ENCODE data around the gene KCP. TPM values are rescaled to one million over a fixed set of nuclear protein-coding genes. Genes with fewer than 3 reads are reported as not detected.
A peak's percentile ranks its signal among the peaks of the same experiment; 100 is the strongest.
"Not testable (repeated sequence)": the region's sequence is repeated elsewhere in the genome, so short reads cannot be mapped to it uniquely, and the experiment has no call there.

KCP gene
- total and polyA plus RNA-seq, 5 donors, result 0.23 to 0.36 (median 0.25) TPM

GRCh38 chr7:128912709-128913495, 2.4 kb upstream of the KCP start:
- H3K4me1 ChIP-seq (ENCODE audit: control insufficient read depth, insufficient read depth, low read length); H3K27ac ChIP-seq (ENCODE audit: low read length); H3K4me3 ChIP-seq (ENCODE audit: low read length); H3K9me3 ChIP-seq (ENCODE audit: control insufficient read depth, low read length); H3K27me3 ChIP-seq (ENCODE audit: control insufficient read depth, insufficient read depth): not testable (repeated sequence)
- peak in 1 of 2 donors; percentile 13 for ATAC-seq
- DNase-seq, result peak in 1 of 3 donors; percentile 6
- WGBS, result 87% methylated on average over 11 of the region's 20 CpGs
- intact Hi-C loops (cut with DNase I), result loop anchor here in 1 of 4 donors (10.0 kb wide), 1 partner anchor 172 kb away; no protein-coding TSS in a partner anchor

GRCh38 chr7:128912281-128912680, 1.8 kb upstream of the KCP start:
- H3K27me3 ChIP-seq (ENCODE audit: control insufficient read depth, insufficient read depth), result no peaks in the 10 kb centered on the region
- H3K4me1 ChIP-seq (ENCODE audit: control insufficient read depth, insufficient read depth, low read length), result no peaks in the 10 kb centered on the region
- WGBS, result 74% methylated on average over 3 of the region's 3 CpGs
- DNase-seq (peak in 1 of 3 donors; percentile 1), ATAC-seq (no peak)
- H3K27ac ChIP-seq (ENCODE audit: low read length), result no peak overlapping the region
- intact Hi-C loops (cut with DNase I), result loop anchor here in 1 of 4 donors (10.0 kb wide), 1 partner anchor 173 kb away; no protein-coding TSS in a partner anchor
- no peak overlapping the region for H3K4me3 ChIP-seq (ENCODE audit: low read length)
- H3K9me3 ChIP-seq (ENCODE audit: control insufficient read depth, low read length), result no peaks in the 10 kb centered on the region

DNA sequence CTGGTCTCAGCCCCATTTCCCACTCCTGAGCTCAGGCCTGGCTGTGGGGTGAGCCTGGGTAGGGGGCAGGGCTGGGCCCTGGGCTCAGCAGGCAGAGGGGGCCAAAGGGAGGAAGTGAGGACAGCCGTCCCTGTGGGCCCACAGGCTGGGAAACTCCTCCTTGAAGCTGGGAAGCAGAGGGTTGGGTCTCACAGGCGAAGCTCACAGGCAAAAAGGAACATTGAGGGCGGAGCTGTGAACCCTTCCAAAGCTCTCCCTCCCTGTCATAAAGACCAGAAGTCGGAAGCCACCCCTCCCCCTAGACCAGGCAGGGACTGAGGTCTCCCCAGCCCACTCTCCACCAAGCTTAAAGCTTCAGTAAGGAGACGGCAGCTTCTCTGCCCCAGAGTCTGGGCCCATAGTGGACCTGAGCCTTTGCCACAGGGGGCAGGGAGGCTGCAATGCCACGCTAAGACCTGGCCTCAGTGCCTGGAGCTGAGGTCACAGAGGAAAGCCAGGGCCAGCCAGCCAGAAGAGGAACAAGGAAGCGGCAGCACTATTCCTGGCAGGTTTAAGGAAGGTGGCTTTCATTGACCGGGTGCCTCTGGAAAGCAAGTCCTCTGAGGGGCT, 1.0 kb upstream of the KCP start:
- 53% methylated on average over 8 of the region's 8 CpGs for WGBS
- intact Hi-C loops (cut with DNase I), result loop anchor here in 1 of 4 donors (10.0 kb wide), 1 partner anchor 173 kb away; no protein-coding TSS in a partner anchor
- no peak overlapping the region for H3K27ac ChIP-seq (ENCODE audit: low read length)
- DNase-seq, result peak in 2 of 3 donors; percentile 58 to 69
- H3K27me3 ChIP-seq (ENCODE audit: control insufficient read depth, insufficient read depth), result no peaks in the 10 kb centered on the region
- H3K9me3 ChIP-seq (ENCODE audit: control insufficient read depth, low read length), result no peaks in the 10 kb centered on the region
- ATAC-seq, result peak; percentile 28 to 32
- no peak overlapping the region for H3K4me3 ChIP-seq (ENCODE audit: low read length)
- H3K4me1 ChIP-seq (ENCODE audit: control insufficient read depth, insufficient read depth, low read length), result no peaks in the 10 kb centered on the region

- H3K4me1 ChIP-seq (ENCODE audit: control insufficient read depth, insufficient read depth, low read length), result no peaks in the 10 kb centered on the region
- ATAC-seq (peak; percentile 8 to 27), DNase-seq (peak; percentile 34 to 69 (median 54))
- no peak overlapping the region for H3K27ac ChIP-seq (ENCODE audit: low read length)
- H3K4me3 ChIP-seq (ENCODE audit: low read length), result peak overlapping the region; percentile 27
- H3K9me3 ChIP-seq (ENCODE audit: control insufficient read depth, low read length), result no peaks in the 10 kb centered on the region
- no peaks in the 10 kb centered on the region for H3K27me3 ChIP-seq (ENCODE audit: control insufficient read depth, insufficient read depth)
- WGBS, result 12% methylated on average over 42 of the region's 42 CpGs
- intact Hi-C loops (cut with DNase I), result loop anchor here in 2 of 4 donors (5.0 to 10.0 kb wide), 2 partner anchors 175 to 177 kb away; no protein-coding TSS in a partner anchor
Observed at GRCh38 chr7:128909625-128910568, 612 bp downstream of the KCP start.

DNA sequence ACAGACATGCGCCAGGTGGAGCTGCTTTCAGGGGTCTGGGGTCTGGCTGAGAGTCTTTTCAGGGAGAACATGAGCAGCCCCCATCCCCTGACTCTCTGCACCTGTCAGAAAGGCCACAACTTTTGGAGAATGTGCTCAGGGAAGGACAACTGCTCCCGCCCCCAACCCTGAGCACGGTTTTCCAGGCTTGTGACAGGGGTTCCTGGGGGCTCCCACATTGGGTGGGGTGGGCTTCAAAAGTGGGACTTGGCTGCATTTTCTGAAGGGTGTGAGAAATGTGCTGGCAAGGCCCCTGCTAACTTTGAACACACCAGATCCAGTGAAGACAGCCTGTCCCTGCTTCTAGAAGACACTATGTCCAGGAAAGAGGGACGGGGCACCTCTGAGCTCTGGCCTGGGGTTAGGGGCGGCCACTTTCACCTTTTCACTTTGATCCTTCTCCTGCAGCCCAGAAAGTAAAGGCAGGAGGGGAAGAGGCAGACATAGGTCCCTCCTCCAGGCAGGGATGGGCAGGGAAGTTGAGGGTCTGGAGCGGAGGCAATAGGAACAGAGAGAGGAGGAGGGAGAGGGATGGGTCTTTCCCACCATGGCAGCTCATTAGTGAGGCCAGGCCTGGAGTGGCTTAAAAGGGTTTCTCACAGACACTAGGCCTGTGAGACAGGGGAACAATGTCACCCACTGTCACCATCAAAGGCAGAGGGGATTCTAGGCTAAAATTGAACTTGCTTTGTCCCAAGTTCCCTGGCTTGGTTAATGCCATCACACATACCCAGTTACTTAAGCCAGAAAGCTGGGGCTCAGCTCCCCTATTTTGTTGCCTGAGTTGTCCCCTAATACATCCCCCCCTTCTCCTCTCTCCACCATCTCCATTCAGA, 1.5 kb downstream of the KCP start:
- H3K4me3 ChIP-seq (ENCODE audit: low read length), result no peak overlapping the region
- ATAC-seq, result no peak
- intact Hi-C loops (cut with DNase I), result loop anchor here in 1 of 4 donors (5.0 kb wide), 1 partner anchor 178 kb away; no protein-coding TSS in a partner anchor

GRCh38 chr7:128906766-128907559, 3.5 kb downstream of the KCP start:
- peak in 2 of 3 donors; percentile 36 to 37 for DNase-seq
- ATAC-seq, result no peak
- intact Hi-C loops (cut with DNase I), result loop anchor here in 1 of 4 donors (5.0 kb wide), 1 partner anchor 180 kb away; no protein-coding TSS in a partner anchor
- H3K9me3 ChIP-seq (ENCODE audit: control insufficient read depth, low read length), result no peaks in the 10 kb centered on the region
- 85% methylated on average over 19 of the region's 19 CpGs for WGBS
- H3K4me3 ChIP-seq (ENCODE audit: low read length), result no peak overlapping the region
- H3K27ac ChIP-seq (ENCODE audit: low read length), result no peak overlapping the region
- H3K27me3 ChIP-seq (ENCODE audit: control insufficient read depth, insufficient read depth), result no peaks in the 10 kb centered on the region
- H3K4me1 ChIP-seq (ENCODE audit: control insufficient read depth, insufficient read depth, low read length), result no peaks in the 10 kb centered on the region

More for the DNA sequence above, 1.5 kb downstream of the KCP start:
- DNase-seq, result peak in 1 of 3 donors; percentile 11
- no peaks in the 10 kb centered on the region for H3K27me3 ChIP-seq (ENCODE audit: control insufficient read depth, insufficient read depth)
- H3K9me3 ChIP-seq (ENCODE audit: control insufficient read depth, low read length), result no peaks in the 10 kb centered on the region
- WGBS, result 89% methylated on average over 6 of the region's 6 CpGs
- H3K4me1 ChIP-seq (ENCODE audit: control insufficient read depth, insufficient read depth, low read length), result no peaks in the 10 kb centered on the region
- H3K27ac ChIP-seq (ENCODE audit: low read length), result no peak overlapping the region

DNA sequence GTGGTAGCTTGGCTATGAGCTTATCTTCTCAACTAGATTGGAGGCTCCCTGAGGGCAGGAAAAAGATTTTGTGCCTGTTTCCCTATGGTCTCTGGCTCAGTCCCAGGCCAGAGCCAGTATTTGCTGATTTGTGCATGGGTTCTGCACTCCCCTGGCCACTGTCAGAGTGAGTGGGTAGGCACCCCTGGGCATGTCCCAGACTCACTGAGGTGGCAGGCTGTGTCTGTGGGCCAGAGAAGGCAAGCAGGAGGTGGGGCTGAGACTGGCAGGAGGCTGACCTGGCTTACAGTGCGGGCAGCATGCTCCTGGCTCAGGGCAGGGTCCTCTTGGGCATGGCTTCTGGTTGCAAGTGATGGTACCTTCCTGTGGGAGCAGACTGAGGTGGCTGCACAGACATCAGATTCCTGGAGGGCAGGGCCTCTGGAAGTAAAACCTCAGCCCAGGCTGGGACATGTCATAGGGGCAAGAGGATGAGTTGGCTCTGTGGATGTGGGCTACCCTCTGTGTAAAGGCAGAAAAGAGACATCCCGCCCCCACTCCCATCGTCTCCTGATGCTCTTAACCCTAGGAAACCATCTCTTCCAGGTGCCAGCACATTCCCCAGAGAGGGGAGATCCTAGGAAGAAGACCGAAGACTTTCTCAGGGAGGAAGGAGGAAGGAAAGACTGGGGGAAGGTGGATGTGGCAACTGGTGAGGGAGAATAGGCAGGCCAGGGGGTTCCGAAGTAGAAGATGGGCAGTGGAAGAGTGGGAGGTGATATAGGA, 4.3 kb downstream of the KCP start:
- no peaks in the 10 kb centered on the region for H3K4me1 ChIP-seq (ENCODE audit: control insufficient read depth, insufficient read depth, low read length)
- DNase-seq, result peak in 1 of 3 donors; percentile 3
- H3K4me3 ChIP-seq (ENCODE audit: low read length), result no peak overlapping the region
- H3K9me3 ChIP-seq (ENCODE audit: control insufficient read depth, low read length), result no peaks in the 10 kb centered on the region
- intact Hi-C loops (cut with DNase I), result loop anchor here in 1 of 4 donors (5.0 kb wide), 1 partner anchor 181 kb away; no protein-coding TSS in a partner anchor
- no peak for ATAC-seq
- WGBS, result 87% methylated on average over 5 of the region's 5 CpGs
- H3K27ac ChIP-seq (ENCODE audit: low read length), result no peak overlapping the region
- no peaks in the 10 kb centered on the region for H3K27me3 ChIP-seq (ENCODE audit: control insufficient read depth, insufficient read depth)

- no peaks in the 10 kb centered on the region for H3K4me1 ChIP-seq (ENCODE audit: control insufficient read depth, insufficient read depth, low read length)
- no peaks in the 10 kb centered on the region for H3K9me3 ChIP-seq (ENCODE audit: control insufficient read depth, low read length)
- H3K27me3 ChIP-seq (ENCODE audit: control insufficient read depth, insufficient read depth), result no peaks in the 10 kb centered on the region
- 44% methylated on average over 8 of the region's 8 CpGs for WGBS
- intact Hi-C loops (cut with DNase I), result loop anchor here in 2 of 4 donors (5.0 kb wide), 2 partner anchors 183 to 188 kb away; no protein-coding TSS in a partner anchor
- H3K27ac ChIP-seq (ENCODE audit: low read length), result no peak overlapping the region
- DNase-seq (peak in 1 of 3 donors; percentile 43), ATAC-seq (peak; percentile 27 to 31)
- no peak overlapping the region for H3K4me3 ChIP-seq (ENCODE audit: low read length)
Observed at GRCh38 chr7:128904381-128905197, 5.9 kb downstream of the KCP start.
